ENCODE results near the gene MYO15B.

DNA sequence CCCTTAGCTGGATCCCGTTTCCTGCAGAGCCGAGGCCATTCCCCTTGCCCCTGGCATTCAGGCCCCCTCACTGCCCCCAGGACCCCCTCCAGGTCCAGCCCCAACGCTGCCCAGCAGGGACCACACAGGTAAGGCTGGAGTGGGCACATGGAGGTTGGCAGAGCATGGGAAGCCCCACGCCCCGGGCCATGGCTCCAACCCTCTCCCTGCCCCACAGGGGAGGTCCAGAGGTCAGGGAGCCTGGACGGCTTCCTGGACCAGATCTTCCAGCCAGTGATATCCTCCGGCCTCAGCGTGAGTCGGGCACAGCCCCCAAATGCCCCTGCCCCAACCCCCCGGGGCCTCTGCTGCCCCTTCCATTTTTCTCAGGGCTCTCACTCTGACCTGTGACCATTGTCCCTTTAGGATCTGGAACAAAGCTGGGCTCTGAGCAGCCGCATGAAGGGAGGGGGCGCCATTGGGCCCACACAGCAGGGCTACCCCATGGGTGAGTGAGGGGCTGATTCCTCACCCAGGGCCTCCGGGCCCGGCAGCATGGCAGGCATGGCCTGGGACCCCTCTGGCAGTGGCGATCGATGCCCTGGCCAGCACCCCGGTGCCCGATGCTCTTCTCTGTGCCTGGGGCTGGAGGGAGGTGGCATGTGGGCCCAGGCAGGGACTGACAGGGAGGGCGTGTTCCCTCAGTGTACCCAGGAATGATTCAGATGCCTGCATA, 27.1 kb downstream of the MYO15B start:
- TF ChIP-seq EZH2 (IDR thresholded peaks at IDR 0.05; ENCODE audit: insufficient read depth, poor library complexity, severe bottlenecking) (no peak), EZH2phosphoT487 (IDR thresholded peaks at IDR 0.05; ENCODE audit: insufficient read depth, low read depth) (no peak)
